NCI-H187 (cell line): ENCODE measurements around the gene KCNK17.

Source experiments
- DNase-seq, 2 experiments: peaks; one replicate each; lab custom pipeline; 2025; lab: John Stamatoyannopoulos, UW

KCNK17 gene, protein sequence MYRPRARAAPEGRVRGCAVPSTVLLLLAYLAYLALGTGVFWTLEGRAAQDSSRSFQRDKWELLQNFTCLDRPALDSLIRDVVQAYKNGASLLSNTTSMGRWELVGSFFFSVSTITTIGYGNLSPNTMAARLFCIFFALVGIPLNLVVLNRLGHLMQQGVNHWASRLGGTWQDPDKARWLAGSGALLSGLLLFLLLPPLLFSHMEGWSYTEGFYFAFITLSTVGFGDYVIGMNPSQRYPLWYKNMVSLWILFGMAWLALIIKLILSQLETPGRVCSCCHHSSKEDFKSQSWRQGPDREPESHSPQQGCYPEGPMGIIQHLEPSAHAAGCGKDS

GRCh38 chr6:39314273-39314795, at the start of gene KCNK17:
KCNK17 (minus strand) TSS chr6:39314419; CDS start chr6:39314320, 99 bp downstream.
- no peak for DNase-seq

DNA sequence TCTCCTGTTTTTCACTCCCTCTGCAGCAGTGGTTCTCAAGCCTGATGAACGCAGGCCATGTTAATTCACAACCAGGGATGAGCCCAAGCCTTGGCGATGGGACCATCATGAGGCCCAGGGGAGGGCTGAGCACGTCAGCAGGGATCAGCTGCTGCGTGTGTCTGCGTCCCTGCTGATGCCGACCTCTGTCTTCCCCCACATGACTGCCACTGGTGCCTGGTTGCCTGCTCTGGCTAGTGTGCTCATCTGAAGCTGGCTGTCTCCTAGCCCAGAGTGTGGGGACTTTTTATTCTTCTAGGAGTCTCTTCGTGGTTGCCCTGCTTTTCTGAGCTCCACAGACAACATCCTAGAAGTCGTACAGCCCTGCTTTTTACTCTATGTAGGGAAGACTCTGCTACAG, 49.1 kb upstream of the KCNK17 start:
- DNase-seq, result no peak

DNA sequence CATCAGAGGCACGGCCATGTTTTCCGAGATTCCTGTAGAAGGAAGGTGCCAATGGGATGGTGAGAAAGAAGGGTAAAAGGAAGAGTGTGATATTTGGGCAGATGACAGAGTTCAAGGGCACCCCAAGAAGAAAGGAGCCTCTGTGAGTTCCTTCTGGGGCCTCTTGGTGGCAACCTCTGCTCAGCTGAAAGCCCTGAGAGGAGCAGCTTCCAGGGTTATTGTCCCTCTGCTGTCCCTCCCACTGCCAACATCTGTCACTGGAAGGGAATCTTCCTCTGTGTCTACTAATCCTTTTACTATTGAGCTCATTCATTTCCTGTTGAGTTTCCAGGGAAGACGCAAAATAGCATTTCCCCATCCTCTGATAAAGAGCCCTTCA, 48.3 kb upstream of the KCNK17 start:
- no peak for DNase-seq

- DNase-seq, result peak; percentile 21 to 43
These were observed 47.7 kb upstream of the KCNK17 start for GRCh38 chr6:39361657-39362486.

GRCh38 chr6:39360378-39360777, 46.2 kb upstream of the KCNK17 start:
- DNase-seq, result no peak

DNA sequence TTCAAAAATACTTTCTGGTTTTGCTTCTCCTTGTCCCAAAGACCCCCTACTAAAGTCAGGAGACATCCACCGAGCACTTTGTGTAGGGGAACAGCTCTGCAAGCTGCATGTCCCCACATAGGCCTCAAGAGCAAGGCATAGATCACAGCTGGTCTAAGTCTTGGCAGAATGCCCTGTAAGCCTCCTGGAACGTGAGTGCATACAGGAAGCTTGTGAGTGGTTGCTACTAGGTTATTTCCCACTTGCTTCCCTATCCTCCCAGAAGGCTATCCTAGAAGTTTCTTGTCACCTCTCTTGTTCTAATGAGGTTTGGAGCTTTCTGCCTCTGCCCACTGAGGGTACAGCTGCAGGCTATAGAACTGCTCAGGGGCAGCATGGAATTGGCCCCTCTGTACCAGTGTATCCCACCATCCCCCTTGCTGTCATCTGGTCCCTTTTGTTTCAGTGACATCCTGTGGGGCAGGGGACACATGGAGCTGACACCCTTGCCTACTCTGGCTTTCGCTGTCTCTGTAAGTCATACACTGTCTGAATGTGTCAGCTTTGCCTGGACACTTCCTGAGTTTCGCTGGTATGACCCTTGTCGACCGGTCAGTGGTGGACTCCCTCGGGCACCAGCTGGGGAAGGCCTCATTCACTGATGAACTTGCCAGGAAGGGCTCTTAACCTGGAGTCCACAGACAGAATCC, 43.9 kb upstream of the KCNK17 start:
- peak in 1 of 2 experiments; percentile 20 for DNase-seq

DNA sequence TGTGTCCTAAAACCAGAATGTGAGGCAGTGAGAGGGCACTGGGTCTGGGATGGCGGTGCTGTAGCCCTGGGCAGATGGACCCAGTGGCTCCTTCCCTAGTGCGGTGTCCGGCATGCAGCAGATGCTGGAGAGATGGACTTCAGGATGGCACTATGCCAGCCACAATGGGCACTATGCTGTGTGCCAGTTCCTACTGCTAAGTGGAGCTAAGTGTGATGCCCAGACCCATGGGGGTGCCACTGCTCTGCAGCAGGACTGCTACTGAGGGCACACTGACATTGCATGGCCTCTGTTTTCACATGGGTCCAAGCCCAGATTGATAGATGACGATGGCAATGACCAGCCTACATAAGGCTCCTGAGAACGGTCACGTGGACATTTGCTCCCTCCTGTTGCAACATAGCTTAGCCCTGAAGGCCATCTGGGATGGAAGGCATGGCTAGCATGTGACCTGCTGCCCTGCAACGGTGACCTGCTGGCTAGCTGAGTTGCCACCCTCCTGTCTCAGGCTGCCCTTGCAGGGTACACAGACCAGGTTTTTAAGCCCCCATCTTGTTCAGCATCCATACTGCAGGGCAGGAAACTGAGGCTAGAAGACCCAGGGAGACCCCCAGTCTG, 39.6 kb upstream of the KCNK17 start:
- DNase-seq, result no peak

DNA sequence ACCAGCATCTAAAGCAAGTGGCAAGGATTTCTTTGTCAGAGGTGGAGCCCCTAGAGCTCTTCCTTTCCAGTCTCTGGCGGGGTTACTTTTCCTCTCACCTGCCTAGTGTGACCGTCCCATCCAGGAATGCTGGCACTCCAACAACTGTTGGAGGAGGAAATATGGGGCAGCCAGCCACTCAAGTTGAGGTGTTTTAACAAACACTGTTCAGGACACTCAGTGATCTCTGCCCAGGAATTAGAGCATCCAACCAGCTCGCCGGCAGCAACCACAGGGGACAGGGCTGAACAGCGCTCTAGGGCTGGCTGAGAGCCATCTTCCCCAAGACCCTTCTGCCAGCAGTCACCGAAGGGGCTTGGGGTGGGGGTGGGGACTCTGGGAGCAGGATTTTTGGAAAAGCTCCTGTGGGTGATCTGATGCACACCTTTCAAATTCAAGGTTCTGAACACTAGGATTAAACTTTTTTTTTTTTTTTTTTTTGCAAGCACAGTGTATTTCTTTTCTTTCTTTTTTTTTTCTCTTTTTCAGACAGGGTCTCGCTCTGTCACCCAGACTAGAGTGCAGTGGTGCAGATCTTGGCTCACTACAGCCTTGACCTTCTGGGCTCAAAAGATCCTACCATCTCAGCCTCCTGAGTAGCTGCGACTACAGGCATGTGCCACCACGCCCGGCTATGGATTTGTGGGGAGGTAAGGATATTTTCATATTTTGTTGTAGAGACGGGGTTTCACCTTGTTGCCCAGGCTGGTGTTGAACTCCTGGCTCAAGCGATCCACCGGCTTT, 36.7 kb upstream of the KCNK17 start:
- DNase-seq, result no peak

DNA sequence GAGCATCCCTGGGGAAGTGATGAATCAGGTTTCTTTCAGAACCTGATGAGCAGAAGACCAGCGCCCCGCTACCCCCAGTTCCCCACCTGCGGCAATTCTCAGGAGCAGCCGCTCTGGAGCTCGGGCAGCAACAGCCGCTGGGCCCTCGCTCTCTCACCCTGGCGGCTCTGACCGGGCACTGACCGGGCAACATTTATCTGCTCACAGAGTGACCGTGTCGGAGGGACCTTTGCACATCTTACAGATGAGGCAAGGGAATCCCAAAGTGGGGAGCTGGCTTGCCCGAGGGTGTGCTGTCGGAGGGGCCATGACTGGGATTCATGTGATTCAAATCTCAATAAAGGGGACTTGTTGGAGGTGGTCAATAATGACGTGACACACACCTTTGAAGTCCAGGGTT, 34.5 kb upstream of the KCNK17 start:
- no peak for DNase-seq

GRCh38 chr6:39347906-39348585, 33.8 kb upstream of the KCNK17 start:
- peak; percentile 55 to 75 for DNase-seq

DNA sequence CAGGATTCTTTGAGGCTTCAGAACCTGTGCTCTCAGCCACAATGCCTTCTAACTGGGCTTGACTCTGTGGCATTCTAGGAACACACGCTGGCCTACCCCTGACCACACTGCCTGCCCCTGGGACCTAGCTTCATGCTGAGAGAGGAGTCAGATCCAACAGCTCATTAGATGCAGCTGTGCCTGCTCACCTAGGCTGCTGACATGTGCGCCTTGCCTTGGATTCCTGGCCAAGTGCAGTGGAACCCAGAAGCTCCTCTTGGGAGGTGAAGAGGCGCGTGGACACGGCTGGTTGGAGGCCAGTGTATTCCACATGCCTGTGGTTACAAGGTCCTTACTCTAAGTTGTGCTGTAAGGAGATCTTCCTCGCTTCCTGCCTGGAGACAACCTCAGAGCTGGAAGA, 33.0 kb upstream of the KCNK17 start:
- DNase-seq, result peak; percentile 66 to 71

- DNase-seq, result no peak
These were observed 30.6 kb upstream of the KCNK17 start for GRCh38 chr6:39344821-39345280.

- DNase-seq, result no peak
These were observed 29.2 kb upstream of the KCNK17 start for GRCh38 chr6:39343396-39343870.

DNA sequence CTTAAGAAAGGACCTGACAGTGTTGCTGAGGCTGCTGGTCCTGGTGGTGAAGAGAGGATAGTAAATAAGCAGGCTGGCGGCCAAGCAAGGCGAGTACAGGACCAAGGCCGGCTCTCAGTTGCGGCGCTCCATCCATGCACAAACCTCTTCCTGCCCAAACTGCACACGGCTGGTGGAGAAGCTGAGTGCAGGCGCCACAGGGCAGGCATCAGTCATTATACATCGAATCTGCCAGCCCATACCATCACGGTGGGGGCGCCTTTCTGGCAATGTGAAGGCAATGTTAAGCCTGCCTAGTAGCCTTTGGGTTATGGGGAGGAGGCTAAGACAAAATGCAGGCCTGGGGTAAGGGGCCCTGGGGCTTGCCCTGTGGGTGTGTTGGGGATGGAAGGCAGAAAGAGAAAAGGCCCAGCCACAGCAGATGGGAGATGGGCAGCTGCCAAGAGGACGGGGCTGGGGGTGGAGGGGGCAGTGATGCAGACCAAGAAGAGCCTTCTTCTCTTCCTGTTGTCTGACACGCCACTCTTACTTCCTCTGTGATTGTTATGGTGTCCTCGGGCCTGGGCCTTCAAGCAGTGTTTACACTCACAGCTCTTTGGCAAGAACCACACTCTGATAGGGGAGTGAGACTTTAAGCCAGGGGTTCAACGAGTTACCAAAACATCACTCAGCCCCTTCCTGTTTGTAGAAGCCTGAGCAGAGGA, 28.6 kb upstream of the KCNK17 start:
- DNase-seq, result peak; percentile 23 to 27

- no peak for DNase-seq
These were observed 27.7 kb upstream of the KCNK17 start for GRCh38 chr6:39341937-39342336.

DNA sequence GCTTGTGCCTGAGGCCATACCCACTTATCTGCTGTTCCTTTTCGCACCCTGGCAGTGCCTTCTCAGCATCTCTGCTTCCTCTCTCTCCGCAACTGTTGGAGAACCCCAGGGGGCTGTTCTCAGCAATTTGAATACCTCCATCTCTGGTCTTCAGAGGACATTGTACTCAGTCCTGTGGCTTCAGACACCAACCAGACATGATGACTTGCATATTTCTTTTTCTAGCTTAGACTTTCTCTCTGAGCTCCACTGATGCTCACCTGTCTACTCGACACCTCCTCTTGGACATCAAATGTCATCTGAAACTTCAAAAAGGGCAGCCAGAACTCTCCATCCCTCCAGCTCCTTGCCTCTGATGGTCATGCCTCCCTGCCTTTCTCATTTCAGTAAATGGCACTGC, 27.1 kb upstream of the KCNK17 start:
- no peak for DNase-seq

- peak; percentile 62 to 84 for DNase-seq
These were observed 25.8 kb upstream of the KCNK17 start for GRCh38 chr6:39339868-39340550.

- no peak for DNase-seq
These were observed 25.1 kb upstream of the KCNK17 start for GRCh38 chr6:39339096-39339867.
